Astrocyte (in vitro differentiated cells and primary cell): Measurements from ENCODE around the gene GFRA1. TPM values are rescaled to one million over a fixed set of nuclear protein-coding genes. Genes with fewer than 3 reads are reported as not detected.
A peak's percentile ranks its signal among the peaks of the same experiment; 100 is the strongest.

Experiments
- DNase-seq: peaks from one replicate; pipeline ENCODE4 v3.0.0-alpha.2; 2010; ENCODE audit warnings: low read depth
- FAIRE-seq: peaks from 2 replicates; lab custom pipeline; 2011; peaks lifted over from hg19 to GRCh38; lab: Jason Lieb, UNC
- H2AFZ ChIP-seq: 2 replicates; pipeline ENCODE4 v1.6.0; 2012; ENCODE audit warnings: low read depth, low read length, inconsistent platforms
- H3K27ac ChIP-seq: 2 replicates; pipeline ENCODE4 v1.5.1; 2011; ENCODE audit warnings: low read depth, low read length, inconsistent platforms
- H3K27me3 ChIP-seq: 2 replicates; pipeline ENCODE4 v1.6.0; 2011; ENCODE audit warnings: low read length, inconsistent platforms; ENCODE audit not compliant: insufficient read depth
- H3K36me3 ChIP-seq: 2 replicates; pipeline ENCODE4 v1.5.1; 2011; ENCODE audit warnings: low read length, inconsistent platforms; ENCODE audit not compliant: insufficient read depth
- H3K4me1 ChIP-seq: 2 replicates; pipeline ENCODE4 v1.5.1; 2011; ENCODE audit warnings: low read length, inconsistent platforms; ENCODE audit not compliant: insufficient read depth
- H3K4me2 ChIP-seq: 2 replicates; pipeline ENCODE4 v1.6.0; 2012; ENCODE audit warnings: low read length, inconsistent platforms
- H3K4me3 ChIP-seq: 2 replicates; pipeline ENCODE4 v1.5.1; 2011; ENCODE audit warnings: low read depth, mild to moderate bottlenecking, low read length, inconsistent platforms; ENCODE audit not compliant: insufficient read depth
- H3K79me2 ChIP-seq: 2 replicates; pipeline ENCODE4 v1.6.0; 2012; ENCODE audit warnings: mild to moderate bottlenecking, low read length, inconsistent platforms; ENCODE audit not compliant: insufficient read depth
- H3K9ac ChIP-seq: 2 replicates; pipeline ENCODE4 v1.6.0; 2012; ENCODE audit warnings: mild to moderate bottlenecking, low read length, inconsistent platforms
- H3K9me3 ChIP-seq: 2 replicates; pipeline ENCODE4 v1.5.1; 2012; ENCODE audit warnings: low read depth, mild to moderate bottlenecking, low read length, inconsistent platforms; ENCODE audit not compliant: insufficient read depth
- H4K20me1 ChIP-seq: 2 replicates; pipeline ENCODE4 v1.6.0; 2012; ENCODE audit warnings: low read length, inconsistent platforms; ENCODE audit not compliant: insufficient read depth
- H3K27ac Mint-ChIP-seq: one replicate; pipeline ENCODE4 v1.8.0; 2021; ENCODE audit warnings: mild to moderate bottlenecking, mixed read lengths; ENCODE audit not compliant: unreplicated experiment
- H3K27me3 Mint-ChIP-seq: one replicate; pipeline ENCODE4 v1.8.0; 2021; ENCODE audit warnings: low read depth, mixed read lengths; ENCODE audit not compliant: unreplicated experiment
- H3K36me3 Mint-ChIP-seq: one replicate; pipeline ENCODE4 v1.8.0; 2021; ENCODE audit warnings: low read depth, mixed read lengths; ENCODE audit not compliant: unreplicated experiment
- H3K4me1 Mint-ChIP-seq: one replicate; pipeline ENCODE4 v1.8.0; 2021; ENCODE audit warnings: low read depth, mixed read lengths; ENCODE audit not compliant: unreplicated experiment
- H3K4me3 Mint-ChIP-seq: one replicate; pipeline ENCODE4 v1.8.0; 2021; ENCODE audit warnings: mild to moderate bottlenecking, moderate library complexity, mixed read lengths; ENCODE audit not compliant: unreplicated experiment
- H3K9me3 Mint-ChIP-seq: one replicate; pipeline ENCODE4 v1.8.0; 2021; ENCODE audit warnings: mild to moderate bottlenecking, mixed read lengths; ENCODE audit not compliant: unreplicated experiment
- CTCF ChIP-seq: IDR thresholded peaks from 2 replicates; pipeline ENCODE4 v1.5.1; 2011; ENCODE audit warnings: low read depth, mild to moderate bottlenecking, inconsistent platforms, low read length, moderate library complexity; ENCODE audit not compliant: insufficient read depth
- EZH2 ChIP-seq: IDR thresholded peaks from 2 replicates; pipeline ENCODE4 v1.6.1; 2012; ENCODE audit warnings: mild to moderate bottlenecking, low read length, inconsistent platforms; ENCODE audit not compliant: insufficient read depth
- total RNA-seq: library from RNA; stranded (reverse); gene quantifications from 2 replicates; pipeline ENCODE4 v1.2.1, GENCODE V29; 2021

The GFRA1 gene
- total RNA-seq, 1 donor from 2014 or later = 24.2 TPM

GRCh38 chr10:116085323-116085722, 187.7 kb downstream of the GFRA1 start:
- H3K9ac ChIP-seq = no peak overlapping the region
- no peak overlapping the region for H3K4me2 ChIP-seq
- H4K20me1 ChIP-seq = no peaks in the 10 kb centered on the region
- no peak overlapping the region for H3K4me3 ChIP-seq
- no peak overlapping the region for H3K27ac ChIP-seq
- DNase-seq (no peak), FAIRE-seq (no peak)
- Mint-ChIP-seq H3K27ac (no peak overlapping the region), H3K27me3 (peaks cover 34% of the 10 kb centered on the region), H3K9me3 (no peaks in the 10 kb centered on the region), H3K4me3 (no peak overlapping the region), H3K36me3 (no peaks in the 10 kb centered on the region), H3K4me1 (peaks cover 16% of the 10 kb centered on the region)
- H3K27me3 ChIP-seq = no peaks in the 10 kb centered on the region
- no peak overlapping the region for H2AFZ ChIP-seq
- no peaks in the 10 kb centered on the region for H3K9me3 ChIP-seq
- H3K79me2 ChIP-seq = no peaks in the 10 kb centered on the region
- no peaks in the 10 kb centered on the region for H3K36me3 ChIP-seq
- TF ChIP-seq CTCF (no peak), EZH2 (no peak)
- H3K4me1 ChIP-seq = peaks cover 16% of the 10 kb centered on the region

- no peak for FAIRE-seq
- no peak overlapping the region for H2AFZ ChIP-seq
- Mint-ChIP-seq H3K27me3 (peaks cover 33% of the 10 kb centered on the region), H3K4me1 (peaks cover 16% of the 10 kb centered on the region), H3K27ac (no peak overlapping the region), H3K9me3 (no peaks in the 10 kb centered on the region), H3K4me3 (no peak overlapping the region), H3K36me3 (no peaks in the 10 kb centered on the region)
- no peak overlapping the region for H3K4me3 ChIP-seq
- H3K4me2 ChIP-seq = no peak overlapping the region
- no peak overlapping the region for H3K9ac ChIP-seq
- H3K79me2 ChIP-seq = no peaks in the 10 kb centered on the region
- peaks cover 16% of the 10 kb centered on the region for H3K4me1 ChIP-seq
- no peak overlapping the region for H3K27ac ChIP-seq
- no peaks in the 10 kb centered on the region for H3K36me3 ChIP-seq
- H3K27me3 ChIP-seq = no peaks in the 10 kb centered on the region
- TF ChIP-seq CTCF (no peak), EZH2 (no peak)
- H4K20me1 ChIP-seq = no peaks in the 10 kb centered on the region
- no peaks in the 10 kb centered on the region for H3K9me3 ChIP-seq
- DNase-seq = peak; percentile 56
Measured at GRCh38 chr10:116084161-116084560, 188.8 kb downstream of the GFRA1 start.

GRCh38 chr10:116083226-116083762, 189.7 kb downstream of the GFRA1 start:
- no peaks in the 10 kb centered on the region for H3K36me3 ChIP-seq
- no peaks in the 10 kb centered on the region for H3K79me2 ChIP-seq
- no peak overlapping the region for H3K27ac ChIP-seq
- H3K9ac ChIP-seq = no peak overlapping the region
- H3K4me1 Mint-ChIP-seq = peaks cover 16% of the 10 kb centered on the region
- H3K9me3 Mint-ChIP-seq = no peaks in the 10 kb centered on the region
- H3K4me3 ChIP-seq = no peak overlapping the region
- H3K27me3 Mint-ChIP-seq = peaks cover 33% of the 10 kb centered on the region
- H3K4me1 ChIP-seq = peaks cover 16% of the 10 kb centered on the region
- no peak overlapping the region for H3K4me2 ChIP-seq
- DNase-seq (no peak), FAIRE-seq (no peak)
- no peaks in the 10 kb centered on the region for H3K27me3 ChIP-seq
- no peak overlapping the region for H3K4me3 Mint-ChIP-seq
- no peaks in the 10 kb centered on the region for H3K9me3 ChIP-seq
- no peaks in the 10 kb centered on the region for H4K20me1 ChIP-seq
- peak overlapping the region; percentile 14 for H3K27ac Mint-ChIP-seq
- no peak for TF ChIP-seq EZH2
- no peak for TF ChIP-seq CTCF
- H2AFZ ChIP-seq = no peak overlapping the region
- no peaks in the 10 kb centered on the region for H3K36me3 Mint-ChIP-seq
